Ammon's horn (tissue), 1 donor: ENCODE measurements around the gene EML4.

Source experiments
- DNase-seq: peaks from one replicate; pipeline ENCODE4 v3.0.0-alpha.2; 2016; ENCODE audit warnings: low spot score

Gene EML4

DNA sequence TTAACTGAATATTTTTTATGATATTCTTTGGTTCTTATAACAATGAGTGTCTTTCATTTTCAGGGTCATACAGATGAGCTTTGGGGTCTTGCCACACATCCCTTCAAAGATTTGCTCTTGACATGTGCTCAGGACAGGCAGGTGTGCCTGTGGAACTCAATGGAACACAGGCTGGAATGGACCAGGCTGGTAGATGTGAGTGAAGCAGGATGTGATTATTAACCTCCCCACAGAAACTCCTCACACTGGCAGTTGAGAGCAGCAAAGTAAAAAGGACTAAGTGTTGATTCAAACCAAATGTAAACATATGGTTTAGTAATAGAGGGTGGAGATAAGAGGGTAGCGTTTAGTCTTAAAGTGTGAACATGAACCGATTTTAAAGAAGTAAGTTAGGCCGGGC lies 134.1 kb downstream of the EML4 start:
- DNase-seq, result no peak

DNA sequence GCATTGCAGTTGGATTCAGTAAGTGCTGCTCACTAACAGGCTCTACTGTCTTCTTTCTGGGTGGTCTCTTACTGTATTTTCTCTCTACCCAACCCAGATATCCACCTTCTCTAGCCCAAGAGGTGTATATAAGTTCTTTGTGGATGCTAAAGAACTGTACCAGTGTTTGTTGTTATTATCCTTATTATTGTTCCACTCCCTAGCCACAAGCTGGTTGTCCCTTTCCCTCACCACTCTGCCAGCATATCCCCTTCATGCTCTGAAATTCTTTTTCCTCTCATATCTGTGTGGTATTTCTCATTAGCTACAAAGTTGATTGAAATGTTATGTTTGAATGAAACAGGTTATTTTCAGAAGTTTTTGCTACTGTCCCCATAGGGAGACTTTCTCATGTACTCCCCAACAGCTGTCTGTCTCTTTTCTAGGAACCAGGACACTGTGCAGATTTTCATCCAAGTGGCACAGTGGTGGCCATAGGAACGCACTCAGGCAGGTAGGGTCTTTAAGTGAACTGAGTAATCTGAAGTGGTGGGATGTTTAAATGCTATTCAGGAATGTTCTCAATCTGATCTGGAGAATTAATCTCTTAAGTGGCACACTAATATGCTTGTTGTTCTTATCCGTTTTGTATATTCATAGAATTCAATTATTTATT lies 135.0 kb downstream of the EML4 start:
- no peak for DNase-seq

DNA sequence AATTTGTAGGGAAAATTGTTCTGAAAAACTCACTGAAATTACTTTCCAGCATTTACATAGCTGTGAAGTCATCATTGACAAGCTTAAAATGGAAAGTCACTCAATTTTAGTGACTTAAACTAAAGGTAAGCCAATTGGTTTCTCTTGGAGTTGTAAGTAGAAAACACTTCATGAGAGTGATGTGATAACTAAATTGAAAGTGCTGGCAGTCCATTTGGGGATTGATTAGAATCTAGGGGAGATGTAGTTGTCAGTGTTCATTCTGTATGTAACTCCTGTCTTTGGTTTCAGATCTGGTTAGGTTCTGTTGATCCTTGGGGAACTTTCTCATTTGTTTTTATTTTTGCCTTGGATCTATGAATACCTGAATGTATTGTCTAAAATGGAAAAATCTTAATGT lies 138.0 kb downstream of the EML4 start:
- DNase-seq, result no peak

DNA sequence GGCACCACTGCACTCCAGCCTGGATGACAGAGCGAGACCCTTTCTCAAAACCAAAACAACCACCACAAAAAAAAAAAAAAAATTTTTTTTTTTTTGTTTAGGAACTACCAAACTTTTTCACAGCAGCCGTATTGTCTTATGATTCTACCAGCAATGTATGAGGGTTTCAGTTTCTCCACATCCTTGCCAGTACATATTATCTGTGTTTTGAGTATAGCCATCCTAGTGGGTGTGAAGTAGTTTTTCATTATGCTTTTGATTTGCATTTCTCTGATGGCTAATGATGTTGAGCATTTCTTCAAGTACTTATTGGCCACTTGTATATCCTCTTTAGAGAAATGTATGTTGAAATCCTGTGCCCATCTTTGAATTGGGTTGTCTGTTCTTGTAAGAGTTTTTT lies 140.2 kb downstream of the EML4 start:
- no peak for DNase-seq

DNA sequence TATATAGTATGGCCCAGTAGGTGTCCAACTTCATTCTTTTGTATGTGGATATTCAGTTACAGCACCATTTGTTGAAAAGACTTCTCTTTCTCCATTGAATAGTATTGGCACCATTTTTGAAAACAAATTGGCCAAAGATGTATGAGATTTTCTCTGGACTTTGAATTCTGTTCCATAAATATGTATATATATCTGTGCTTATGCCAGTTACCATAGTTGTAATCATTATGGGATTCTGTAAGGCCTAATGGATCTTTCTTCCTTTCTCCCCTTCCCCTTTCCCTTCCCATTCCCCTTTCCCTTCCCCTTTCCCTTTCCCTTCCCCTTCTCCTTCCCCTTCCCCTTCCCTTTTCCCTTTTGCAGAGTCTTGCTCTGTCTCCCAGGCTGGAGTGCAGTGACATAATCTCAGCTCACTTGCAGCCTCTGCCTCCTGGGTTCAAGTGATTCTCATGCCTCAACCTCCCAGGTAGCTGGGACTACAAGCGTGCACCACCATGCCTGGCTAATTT lies 140.9 kb downstream of the EML4 start:
- DNase-seq, result no peak

DNA sequence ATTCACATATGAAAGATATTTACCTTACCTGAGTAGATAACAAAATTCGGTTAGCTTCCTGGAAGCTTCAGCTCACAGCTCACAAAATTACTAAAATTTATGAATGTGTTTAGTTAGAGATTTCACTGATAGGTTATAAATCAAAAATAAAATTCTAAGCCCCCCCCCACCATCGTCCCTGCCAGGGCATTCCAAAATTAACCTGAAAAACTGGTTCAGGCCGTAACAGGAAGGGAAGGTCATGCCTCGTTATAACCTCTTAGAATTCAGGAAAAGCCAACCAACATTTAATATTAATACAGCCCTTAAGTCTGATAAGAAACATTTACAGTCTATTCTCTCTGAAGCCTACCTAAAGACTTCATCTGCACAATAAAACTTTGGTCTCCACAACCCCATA lies 143.0 kb downstream of the EML4 start:
- DNase-seq, result no peak

DNA sequence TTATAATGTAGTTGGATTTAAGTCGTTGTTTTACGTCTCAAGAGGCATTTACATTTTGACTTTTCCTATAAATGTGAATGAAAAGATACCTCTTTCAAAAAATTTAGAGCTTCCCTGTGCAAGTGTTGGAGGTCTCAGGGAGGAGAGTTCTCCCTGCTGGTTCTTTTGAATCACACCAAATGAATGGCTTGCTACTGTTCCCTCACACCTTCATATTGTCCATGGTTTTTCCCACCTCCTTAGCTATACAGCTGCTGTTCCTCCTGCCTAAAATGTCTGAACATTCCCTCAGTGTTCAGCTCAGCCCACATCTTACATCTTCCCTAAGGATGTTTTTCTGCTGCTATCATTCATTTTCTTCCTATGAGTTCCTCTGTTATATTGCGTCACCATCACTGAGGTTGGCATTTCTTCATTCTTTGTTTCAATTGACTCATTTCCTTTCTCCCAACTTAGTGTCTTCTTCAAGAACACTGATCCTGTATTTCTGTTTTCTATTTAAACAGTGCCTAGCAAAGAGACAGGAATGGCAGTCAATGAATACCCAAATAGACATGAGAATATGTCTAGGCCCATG lies 145.8 kb downstream of the EML4 start:
- DNase-seq, result no peak

DNA sequence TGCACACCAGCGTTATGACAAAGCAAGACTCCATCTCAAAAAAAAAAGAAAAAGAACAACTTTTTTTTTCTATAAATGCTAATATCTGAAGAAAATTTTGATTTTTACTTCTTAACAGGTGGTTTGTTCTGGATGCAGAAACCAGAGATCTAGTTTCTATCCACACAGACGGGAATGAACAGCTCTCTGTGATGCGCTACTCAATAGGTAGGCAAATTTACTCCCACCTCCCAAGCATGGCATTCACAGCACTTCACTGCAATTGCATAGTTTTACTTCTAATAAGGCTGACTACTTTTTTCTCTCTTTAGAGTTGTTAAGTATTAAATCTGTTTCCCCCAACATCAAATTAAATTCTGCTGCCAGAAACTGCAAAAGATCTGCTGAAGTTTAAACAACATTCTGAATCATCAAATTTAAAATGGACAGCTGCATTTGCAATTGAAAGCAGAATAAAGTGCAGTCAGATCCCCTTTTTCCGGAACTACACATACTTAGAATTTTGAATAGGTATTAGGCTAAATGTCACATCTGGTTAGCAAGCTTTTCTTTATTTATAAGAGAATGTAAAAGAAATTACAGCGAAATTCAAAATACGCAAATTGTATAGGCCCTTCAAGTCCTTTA lies 146.8 kb downstream of the EML4 start:
- no peak for DNase-seq

DNA sequence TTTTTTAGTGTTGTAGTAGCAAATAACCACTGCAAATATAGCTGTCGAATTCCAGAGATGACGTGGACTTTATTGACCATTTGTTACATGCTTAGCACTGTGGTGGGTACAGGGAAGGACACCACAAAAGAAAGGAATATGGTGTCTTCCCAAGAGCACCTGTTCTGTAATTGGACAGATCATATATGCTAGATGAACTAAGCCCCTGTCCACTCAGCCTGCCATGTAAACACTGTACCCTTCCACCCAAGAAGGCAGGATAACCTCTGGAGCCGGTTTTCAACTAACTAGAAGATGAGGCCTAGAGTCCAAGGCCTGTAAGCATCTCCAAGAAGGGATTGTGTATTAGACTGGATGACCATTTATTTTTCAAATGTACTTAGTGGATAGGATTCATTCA lies 147.8 kb downstream of the EML4 start:
- no peak for DNase-seq

DNA sequence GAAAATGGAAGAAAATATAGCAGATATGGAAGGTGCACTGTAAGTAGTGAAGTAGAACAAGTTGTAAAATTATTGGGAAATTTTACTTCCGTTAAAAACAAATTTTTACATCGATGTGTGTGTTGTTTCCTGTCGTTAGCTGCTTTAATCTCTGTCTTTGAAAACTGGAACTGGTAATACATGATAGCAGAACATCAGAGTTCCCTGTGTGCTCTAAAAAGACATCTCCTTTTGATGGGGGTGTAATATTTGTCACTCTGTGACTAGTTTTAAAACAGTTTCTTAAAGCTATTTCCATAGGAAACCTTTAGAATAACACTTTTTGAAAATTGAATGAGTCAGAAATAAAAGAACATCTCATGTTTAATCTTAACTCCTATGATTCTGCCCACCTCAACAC lies 148.3 kb downstream of the EML4 start:
- DNase-seq, result no peak

DNA sequence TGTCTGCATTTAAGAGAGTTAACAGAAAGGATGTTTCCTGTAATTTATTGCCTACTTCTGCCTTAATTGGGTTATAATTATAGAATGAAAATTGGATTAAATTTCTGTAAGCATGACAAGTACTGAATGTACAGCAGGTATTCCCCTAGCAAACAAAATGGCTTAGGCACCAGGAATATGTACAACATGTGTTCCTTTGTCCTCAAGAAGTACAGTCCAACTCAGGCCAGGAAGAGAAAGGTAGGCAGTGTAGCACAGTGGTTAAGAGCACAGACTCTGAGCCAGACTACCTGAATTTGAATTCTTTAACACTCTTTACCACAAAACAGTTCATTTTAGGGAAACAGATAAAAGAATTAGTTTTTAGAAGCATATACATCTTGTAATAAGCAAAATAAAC lies 148.8 kb downstream of the EML4 start:
- no peak for DNase-seq

DNA sequence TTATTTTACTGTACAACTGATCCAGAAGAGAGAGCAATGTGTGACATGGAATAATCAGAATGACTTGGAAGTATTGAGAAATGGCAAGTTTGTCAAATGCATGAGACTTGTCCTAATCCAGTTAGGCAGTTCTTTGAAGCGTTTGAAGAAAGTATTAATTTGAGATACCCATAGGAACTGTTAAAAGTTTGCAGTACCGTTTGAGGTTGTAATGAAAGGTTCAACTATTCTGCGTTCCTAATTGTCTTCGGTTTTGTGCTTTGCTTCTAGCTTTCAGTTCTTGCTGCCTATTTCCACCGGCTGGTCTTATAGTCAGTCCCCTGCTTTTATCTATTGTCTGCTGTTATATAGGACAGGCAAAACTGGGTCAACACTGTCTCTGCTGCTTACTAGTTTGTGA lies 150.1 kb downstream of the EML4 start:
- no peak for DNase-seq

DNA sequence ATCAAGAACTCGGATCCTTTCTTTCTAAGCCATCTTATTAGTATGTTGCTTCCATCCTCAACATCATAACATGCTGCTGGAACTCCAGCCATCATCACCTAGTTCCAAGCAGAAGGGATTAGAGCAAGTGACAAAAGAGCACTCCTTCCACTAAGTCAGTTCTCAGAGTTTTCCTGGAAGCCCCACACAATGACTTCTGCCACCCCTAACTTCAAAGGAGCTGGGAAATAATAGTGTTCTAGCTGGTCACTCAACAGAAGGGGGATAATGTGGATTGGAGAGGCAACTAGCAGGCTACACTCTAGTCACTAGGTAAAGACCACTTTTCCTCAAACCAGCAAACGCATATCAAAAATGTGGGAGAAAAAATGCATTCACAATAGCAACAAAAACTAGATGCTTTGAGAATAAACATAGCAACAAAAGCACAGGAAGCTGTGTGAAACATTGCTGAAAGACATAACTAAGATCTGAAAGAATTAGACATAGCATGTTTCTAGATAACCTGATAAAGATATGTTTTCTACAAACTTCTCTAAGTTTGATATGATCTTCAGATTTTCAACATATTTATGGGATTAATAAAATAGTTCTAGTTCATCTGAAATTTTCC lies 152.4 kb downstream of the EML4 start:
- DNase-seq, result no peak

DNA sequence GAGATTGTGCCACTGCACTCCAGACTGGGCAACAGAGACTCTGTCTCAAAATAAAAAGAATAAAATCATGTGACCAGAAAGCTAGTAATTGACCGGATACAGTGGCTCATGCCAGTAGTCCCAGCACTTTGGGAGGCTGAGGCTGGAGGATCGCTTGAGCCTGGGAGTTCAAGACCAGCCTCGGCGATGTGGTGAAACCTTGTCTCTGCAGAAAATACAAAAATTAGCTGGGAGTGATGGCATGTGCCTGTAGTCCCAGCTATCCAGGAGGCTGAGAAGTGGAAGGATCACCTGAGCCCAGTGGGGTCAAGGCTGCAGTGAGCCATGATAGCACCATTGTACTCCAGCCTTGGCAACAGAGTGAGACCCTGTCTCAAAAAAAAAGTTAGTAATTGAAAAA lies 155.1 kb downstream of the EML4 start:
- no peak for DNase-seq

DNA sequence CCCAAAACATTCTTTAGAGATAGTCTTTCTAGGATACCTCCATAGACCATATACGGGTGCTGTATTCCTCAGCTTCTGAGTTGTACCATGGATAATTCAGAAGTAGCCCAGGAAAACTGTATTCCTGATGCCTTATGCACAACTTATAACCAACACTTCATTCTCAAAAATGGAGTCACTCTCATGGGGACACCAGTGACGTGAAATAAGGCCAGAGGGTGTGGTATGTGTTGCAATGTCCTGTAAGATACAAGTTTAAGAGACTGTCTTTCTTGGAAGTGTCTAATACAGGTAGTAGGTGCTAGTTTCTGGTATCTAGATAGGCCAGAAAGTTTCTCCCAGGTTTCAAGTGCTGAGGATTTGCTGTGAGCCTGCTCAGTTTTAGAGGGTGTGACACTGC lies 155.8 kb downstream of the EML4 start:
- no peak for DNase-seq

DNA sequence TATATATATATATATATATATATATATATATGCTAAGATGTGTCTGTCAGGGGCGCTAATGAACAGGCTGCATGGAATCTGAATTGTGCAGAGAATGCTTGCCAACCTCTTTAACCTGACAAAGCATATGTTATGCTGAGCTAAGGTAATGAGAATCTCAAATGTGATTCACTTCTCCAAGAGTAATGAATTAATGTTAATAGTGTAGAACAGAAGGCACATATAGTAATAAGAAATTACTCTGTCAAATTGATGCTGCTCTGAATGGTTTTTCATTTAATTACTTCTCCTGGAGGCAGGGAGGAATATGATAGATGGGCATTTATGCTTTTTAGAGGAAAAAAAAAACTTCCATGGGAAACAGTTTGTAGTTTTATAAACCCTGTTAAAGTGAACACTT lies 156.5 kb downstream of the EML4 start:
- DNase-seq, result no peak

DNA sequence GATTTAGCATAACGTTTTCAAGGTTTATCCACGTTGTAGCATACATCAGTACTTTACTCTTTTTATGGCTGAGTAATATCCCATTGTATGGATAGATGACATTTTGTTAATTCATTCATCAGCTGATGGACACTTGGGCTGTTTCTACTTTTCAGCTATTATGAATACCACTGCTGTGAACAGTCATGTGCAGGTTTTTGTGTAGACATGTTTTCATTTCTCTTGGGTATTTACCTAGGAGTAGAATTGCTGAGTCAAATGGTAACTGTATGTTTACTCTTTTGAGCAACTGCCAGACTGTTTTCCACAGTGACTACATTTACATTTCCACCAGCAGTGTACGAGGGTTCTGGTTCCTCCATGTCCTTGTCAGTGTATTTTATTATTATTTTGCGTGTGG lies 158.0 kb downstream of the EML4 start:
- DNase-seq, result no peak

DNA sequence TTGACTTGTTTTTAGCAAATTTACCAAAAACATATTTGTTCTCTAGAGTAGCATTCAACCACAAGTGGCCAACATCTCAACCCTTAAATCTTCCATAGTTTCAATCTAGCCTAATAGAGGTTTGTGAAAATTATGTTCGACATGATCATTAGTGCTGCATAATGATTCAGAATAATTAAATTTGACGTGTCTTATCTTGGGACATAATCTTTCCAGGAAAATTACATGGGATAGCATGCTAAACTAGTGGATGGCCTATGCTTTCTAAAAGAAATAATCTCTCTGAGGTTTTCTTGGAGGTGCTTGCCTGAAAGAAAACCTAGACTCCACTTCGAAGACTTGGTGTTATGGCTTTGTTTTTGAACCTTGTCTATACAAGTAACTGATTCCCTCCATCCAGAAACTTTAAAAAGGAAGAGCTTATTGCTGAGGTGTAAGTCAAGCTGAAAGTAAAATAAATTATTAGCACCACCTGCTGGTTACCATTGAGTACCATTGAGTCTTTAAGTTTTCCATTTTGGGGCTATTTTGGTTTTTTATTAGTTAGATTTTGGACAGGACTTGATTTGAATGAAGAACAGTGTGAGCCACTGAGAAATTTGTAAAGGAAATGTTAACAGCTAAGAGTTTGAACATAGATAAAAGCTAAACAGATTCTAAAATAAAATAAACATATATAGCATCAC lies 159.1 kb downstream of the EML4 start:
- DNase-seq, result no peak

DNA sequence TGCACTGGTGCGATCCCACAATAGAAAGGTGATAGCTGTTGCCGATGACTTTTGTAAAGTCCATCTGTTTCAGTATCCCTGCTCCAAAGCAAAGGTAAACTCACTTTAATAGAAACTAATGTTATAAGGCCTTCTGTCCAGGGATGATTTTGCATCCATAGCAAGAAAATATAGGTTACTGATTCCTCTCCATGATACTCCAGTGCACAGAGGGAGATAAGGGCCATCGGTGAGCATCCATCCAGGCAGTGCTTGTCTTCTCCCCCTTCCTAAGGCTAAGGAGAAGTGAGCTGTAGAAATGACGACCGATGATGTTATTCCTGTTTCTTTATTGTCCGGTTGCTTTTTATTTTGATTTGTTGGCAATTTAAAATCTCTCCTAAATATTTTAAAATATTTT lies 159.8 kb downstream of the EML4 start:
- no peak for DNase-seq

DNA sequence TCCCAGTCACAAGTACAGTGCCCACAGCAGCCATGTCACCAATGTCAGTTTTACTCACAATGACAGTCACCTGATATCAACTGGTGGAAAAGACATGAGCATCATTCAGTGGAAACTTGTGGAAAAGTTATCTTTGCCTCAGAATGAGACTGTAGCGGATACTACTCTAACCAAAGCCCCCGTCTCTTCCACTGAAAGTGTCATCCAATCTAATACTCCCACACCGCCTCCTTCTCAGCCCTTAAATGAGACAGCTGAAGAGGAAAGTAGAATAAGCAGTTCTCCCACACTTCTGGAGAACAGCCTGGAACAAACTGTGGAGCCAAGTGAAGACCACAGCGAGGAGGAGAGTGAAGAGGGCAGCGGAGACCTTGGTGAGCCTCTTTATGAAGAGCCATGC lies 160.6 kb downstream of the EML4 start:
- peak; percentile 19 for DNase-seq

DNA sequence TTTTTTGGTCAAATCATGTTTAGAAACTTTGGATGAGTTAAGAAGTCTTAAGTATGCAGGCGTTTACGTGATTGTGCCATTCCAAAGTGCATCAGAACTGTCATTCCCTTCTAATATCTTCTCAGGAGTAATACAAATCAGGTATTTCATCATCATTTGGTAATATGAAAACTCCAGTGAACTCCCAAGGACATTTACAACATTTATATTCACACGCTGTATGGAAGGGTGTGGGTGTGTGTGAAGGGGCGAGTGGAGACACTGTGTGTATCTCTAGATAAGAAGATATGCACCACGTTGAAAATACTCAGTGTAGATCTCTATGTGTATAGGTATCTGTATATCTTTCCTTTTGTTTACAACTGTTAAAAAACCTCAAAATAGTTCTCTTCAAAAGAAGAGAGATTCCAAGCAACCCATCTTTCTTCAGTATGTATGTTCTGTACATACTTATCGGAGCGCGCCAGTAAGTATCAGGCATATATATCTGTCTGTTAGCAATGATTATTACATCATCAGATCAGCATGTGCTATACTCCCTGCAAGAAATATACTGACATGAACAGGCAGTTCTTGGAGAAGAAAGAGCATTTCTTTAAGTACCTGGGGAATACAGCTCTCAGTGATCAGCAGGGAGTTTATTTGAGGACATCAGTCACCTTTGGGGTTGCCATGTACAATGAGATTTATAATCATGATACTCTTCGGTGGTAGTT lies 162.6 kb downstream of the EML4 start:
- no peak for DNase-seq

DNA sequence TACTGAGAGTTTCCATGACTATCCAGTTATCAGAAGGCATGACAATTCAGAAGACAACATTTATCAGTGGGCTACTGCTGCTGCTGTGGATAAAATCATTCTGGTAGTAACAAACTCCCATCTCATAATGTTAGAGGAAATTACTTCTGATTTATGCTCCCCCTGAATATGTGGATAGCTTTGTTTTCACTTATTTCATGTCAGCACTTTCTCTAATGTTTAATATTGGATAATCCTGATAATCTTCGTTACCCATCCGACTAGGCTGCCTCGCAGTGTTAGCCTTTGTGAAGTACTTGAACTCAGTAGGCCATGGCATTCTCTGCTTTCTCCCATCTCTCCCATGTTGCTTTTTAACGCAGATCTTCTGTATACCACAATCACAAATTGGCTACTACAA lies 163.4 kb downstream of the EML4 start:
- no peak for DNase-seq
